GM18517 (cell line): ENCODE data around the gene THSD7B.
"Not testable (repeated sequence)": the region's sequence is repeated elsewhere in the genome, so short reads cannot be mapped to it uniquely, and the experiment has no call there.

ENCODE experiments used
- ATAC-seq: cut with Tn5 transposase; IDR thresholded peaks from one replicate; pipeline ENCODE4 v1.9.1; 2021; ENCODE audit warnings: mild to moderate bottlenecking, moderate library complexity; ENCODE audit not compliant: unreplicated experiment

The THSD7B gene

GRCh38 chr2:137511526-137511925 is 746.2 kb downstream of the THSD7B start:
- no peak for ATAC-seq

- no peak for ATAC-seq
These were observed 756.6 kb downstream of the THSD7B start for GRCh38 chr2:137521653-137522619.

- ATAC-seq: no peak
These were observed 757.3 kb downstream of the THSD7B start for GRCh38 chr2:137522620-137523011.

DNA sequence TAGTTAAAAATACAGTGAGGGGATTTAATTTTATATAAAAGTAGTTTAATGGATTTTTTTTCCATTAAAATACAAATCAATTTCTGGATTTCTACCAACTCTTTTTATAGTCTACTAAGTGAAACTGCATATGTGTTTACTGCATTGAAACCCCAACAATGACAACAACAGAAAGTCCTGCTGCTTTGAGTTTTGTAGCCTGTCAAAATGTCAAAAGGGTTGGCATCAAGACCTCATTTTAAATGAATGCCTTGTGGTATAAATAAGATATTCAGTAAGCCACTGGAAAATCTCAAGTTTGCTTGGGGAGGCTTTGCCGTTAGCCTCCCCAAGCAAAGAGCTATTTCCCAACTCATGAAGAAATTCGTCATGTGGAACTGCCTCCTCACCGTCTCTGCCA is 758.6 kb downstream of the THSD7B start:
- ATAC-seq: no peak

- ATAC-seq: no peak
These were observed 759.8 kb downstream of the THSD7B start for GRCh38 chr2:137525132-137525531.

GRCh38 chr2:137525641-137526190 is 760.4 kb downstream of the THSD7B start:
- ATAC-seq: no peak

DNA sequence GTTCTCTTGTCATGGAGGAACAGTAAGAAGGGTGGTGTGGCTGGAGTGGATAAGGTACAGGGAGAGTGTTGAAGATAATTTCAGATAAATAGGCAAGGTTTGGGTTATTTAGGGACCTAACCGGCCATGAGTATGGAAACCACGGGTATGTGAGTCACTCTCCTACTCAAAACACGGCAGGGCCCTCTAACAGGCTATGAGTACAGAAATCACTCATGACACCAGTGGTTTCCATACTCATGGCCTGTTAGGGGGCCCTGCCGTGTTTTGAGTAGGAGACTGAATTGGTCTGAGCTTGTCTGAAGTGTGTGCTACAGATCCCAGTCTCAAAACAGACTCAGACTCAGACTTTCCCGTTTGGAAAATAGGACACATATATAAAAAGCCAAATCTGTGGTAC is 770.6 kb downstream of the THSD7B start:
- no peak for ATAC-seq

DNA sequence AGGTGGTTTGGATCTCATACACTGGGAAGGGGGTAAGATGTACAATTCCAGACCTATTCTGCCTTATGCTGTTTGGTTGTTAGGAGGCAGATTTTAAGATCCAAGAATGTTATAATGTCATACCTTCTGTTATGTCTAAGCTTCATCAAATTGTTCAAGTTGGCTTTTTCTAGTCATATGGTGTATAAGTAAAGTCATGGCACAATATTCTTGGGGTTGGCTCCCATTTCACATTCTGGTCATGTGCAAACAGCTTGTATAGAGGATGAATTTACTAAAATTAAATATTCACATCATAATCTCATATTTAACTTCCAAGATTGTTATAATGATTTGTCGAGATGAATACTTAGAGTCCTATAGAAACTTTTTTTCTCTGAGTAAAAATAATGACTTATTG is 774.0 kb downstream of the THSD7B start:
- no peak for ATAC-seq

- no peak for ATAC-seq
These were observed 782.5 kb downstream of the THSD7B start for GRCh38 chr2:137547842-137548241.

DNA sequence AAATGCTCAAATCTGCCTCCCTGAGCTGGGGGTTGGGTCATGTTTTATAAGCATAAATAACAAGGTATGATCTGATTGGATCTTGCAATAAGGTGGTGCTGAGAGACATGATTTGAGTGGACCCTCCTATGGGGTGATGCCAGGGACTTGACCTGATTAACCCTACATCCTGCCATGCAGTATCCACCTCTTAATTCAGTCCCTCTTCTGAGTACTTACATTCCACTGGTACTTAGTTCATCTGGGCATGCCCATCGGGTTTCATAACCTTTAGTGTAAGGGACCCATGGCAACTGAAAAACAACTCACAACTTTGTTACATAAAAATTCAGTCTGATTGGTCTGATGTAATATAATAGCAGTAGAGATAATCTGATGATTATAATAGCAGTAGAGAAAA is 801.0 kb downstream of the THSD7B start:
- ATAC-seq: no peak

DNA sequence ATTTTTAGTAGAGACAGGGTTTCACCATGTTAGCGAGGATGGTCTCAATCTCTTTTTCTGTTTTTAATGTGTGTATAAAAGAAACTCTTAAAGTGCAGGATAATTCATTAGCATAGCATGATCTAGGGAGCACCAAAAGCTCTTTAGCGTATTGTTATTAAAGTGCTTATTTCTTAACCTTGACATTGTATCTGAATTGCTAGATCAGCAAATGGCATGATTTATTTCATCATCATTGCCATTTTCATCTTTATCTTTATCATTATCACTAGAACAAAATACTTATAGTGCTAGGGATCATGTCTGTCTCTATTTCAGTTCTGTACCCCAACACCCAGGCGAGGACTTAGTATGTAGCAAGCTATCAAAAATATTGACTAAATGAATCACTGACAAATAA is 805.1 kb downstream of the THSD7B start:
- no peak for ATAC-seq

DNA sequence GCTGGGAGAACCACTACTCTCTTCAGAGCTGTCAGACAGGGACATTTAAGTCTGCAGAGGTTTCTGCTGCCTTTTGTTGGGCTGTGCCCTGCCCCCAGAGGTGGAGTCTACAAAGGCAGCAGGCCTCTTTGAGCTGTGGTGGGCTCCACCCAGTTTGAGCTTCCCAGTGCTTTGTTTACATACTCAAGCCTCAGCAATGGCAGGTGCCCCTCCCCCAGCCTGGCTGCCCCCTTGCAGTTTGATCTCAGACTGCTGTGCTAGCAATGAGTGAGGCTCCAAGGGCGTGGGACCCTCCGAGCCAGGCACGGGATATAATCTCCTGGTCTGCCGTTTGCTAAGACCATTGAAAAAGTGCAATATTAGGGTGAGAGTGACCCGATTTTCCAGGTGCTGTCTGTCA is 822.5 kb downstream of the THSD7B start:
- ATAC-seq: not testable (repeated sequence)

GRCh38 chr2:137588578-137588977 is 823.2 kb downstream of the THSD7B start:
- not testable (repeated sequence) for ATAC-seq

GRCh38 chr2:137590102-137590501 is 824.8 kb downstream of the THSD7B start:
- ATAC-seq: no peak

- no peak for ATAC-seq
These were observed 842.5 kb downstream of the THSD7B start for GRCh38 chr2:137607722-137608318.

DNA sequence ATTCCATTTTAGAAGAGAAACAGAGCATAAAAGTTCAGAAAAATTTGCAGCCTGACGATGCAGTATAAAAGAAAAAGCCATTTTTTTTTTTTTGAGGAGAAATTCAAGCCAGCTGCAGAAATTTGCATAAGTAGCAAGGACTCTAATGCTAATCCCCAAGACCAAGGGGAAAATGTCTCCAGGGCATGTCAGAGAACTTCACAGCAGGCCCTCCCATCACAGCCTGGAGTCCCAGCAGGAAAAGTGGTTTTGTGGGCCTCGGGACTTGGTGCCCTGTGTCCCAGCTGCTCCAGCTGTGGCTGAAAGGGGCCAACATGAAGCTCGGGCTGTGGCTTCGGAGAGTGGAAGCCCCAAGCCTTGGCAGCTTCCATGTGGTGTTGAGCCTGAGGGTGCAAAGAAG is 873.6 kb downstream of the THSD7B start:
- no peak for ATAC-seq

GRCh38 chr2:137644731-137645130 is 879.4 kb downstream of the THSD7B start:
- ATAC-seq: no peak

DNA sequence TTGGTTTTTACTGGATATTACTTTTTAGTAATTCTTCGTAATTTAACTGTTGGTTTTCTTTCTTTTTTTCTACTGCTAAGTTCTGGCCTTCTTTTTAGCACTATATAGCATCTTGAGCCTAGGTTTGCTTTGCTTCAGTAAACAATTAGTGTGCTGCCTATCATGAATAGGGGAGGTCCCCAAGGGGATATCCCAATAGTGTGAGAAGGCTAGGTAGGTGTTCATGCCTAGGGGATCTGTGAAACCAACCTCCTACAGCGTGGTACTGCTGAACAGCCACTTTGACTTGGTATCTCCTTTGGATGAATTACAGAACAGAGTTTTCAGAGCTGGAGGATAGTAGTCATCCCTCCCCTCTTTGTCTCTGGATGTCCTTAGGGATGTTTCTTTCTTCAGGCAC is 888.7 kb downstream of the THSD7B start:
- no peak for ATAC-seq

GRCh38 chr2:137655814-137656213 is 890.5 kb downstream of the THSD7B start:
- ATAC-seq: no peak

DNA sequence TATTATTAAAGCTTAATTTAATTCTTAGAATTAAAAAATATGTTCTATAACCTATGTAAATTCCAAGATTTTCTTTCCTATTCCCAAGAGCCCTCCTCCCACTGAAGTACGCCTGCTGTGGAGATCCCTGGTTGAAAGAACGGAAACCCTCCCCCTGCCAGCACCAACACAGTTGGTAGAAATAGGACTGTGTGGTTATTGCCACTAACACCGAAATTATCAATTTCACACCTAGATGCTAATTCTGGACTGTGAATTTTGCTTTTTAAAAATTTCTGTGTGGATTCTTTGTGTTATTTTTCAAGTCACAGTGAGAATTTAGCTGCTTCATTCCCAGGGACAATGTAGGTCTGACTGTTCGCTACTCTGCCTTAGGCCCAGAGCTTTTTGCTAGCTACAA is 893.1 kb downstream of the THSD7B start:
- ATAC-seq: no peak

DNA sequence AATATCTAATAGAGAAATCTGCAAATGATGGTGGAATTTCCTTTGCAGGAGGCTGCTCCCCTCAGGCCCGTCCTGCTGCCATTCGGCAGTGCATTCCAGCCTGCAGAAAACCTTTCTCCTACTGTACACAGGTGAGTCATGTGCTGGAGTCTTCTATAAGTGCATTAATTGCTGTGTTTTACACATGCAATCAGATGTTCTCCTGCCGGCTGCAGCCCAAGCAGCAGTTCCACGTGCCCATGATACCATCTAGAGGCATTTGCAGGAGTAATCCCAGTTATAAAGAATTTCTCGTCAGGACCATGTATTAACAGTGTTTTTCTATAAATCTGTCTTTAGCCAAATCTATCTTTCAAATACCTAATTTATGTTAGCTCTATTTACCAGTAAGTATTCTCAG is 894.3 kb downstream of the THSD7B start:
- no peak for ATAC-seq

DNA sequence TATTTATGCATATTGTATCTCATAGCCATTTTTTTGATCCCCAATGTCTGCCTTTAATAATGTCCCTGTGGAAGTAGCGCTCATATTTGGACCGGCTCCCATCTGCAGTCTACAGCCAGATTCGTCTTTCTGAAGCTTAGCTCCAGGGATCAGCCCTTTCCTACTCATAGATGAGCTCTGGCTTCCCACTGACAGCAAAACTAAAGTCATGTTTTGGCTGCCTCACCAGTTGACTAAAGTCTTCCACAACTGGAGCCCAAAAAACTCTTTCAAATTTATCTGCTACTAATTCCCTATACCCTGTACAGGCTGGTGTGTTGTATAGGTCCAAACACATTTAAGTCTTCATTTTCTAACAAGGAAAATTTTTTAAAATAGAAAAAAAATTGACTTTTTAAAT is 904.8 kb downstream of the THSD7B start:
- no peak for ATAC-seq
